Liver (tissue), 9 donors: ENCODE results near the gene CDK17. TPM values are rescaled to one million over a fixed set of nuclear protein-coding genes. Genes with fewer than 3 reads are reported as not detected.

Source experiments
- DNase-seq: peaks from one replicate; pipeline ENCODE4 v3.0.0-alpha.2; 2017; ENCODE audit warnings: low spot score
- H3K27ac ChIP-seq, 2 donors: one replicate each; pipeline ENCODE4 v1.7.0; 2013; ENCODE audit warnings: inconsistent platforms in 2 of 2, low read length in 2 of 2, control low read depth in 1 of 2, low read depth in 1 of 2, mild to moderate bottlenecking in 1 of 2
- H3K27me3 ChIP-seq, 4 donors: one replicate each; pipeline versions ENCODE4 v1.6.1 to v1.7.0; 2013; ENCODE audit warnings: low read length in 3 of 4, inconsistent platforms in 1 of 4, mild to moderate bottlenecking in 1 of 4, moderate library complexity in 1 of 4; ENCODE audit not compliant: control insufficient read depth in 4 of 4, insufficient read depth in 4 of 4
- H3K36me3 ChIP-seq, 4 donors: one replicate each; pipeline versions ENCODE4 v1.6.1 to v1.7.0; 2013; ENCODE audit warnings: low read length in 3 of 4, mild to moderate bottlenecking in 3 of 4, low read depth in 1 of 4, moderate library complexity in 1 of 4; ENCODE audit not compliant: control insufficient read depth in 4 of 4, insufficient read depth in 3 of 4
- H3K4me1 ChIP-seq, 4 donors: one replicate each; pipeline versions ENCODE4 v1.6.1 to v1.7.0; 2013; ENCODE audit warnings: low read length in 3 of 4, mild to moderate bottlenecking in 3 of 4, moderate library complexity in 1 of 4; ENCODE audit not compliant: control insufficient read depth in 4 of 4, insufficient read depth in 4 of 4
- H3K4me3 ChIP-seq, 3 donors: one replicate each; pipeline versions ENCODE4 v1.6.1 to v1.7.0; 2013; ENCODE audit warnings: low read length in 3 of 3, control low read depth in 1 of 3, low read depth in 1 of 3, mild to moderate bottlenecking in 1 of 3
- H3K9ac ChIP-seq, 2 donors: one replicate each; pipeline ENCODE4 v1.7.0; 2013; ENCODE audit warnings: low read length in 2 of 2, mild to moderate bottlenecking in 2 of 2, moderate library complexity in 2 of 2, control low read depth in 1 of 2, low read depth in 1 of 2
- H3K9me3 ChIP-seq, 4 donors: one replicate each; pipeline versions ENCODE4 v1.6.1 to v1.7.0; 2013; ENCODE audit warnings: low read length in 3 of 4; ENCODE audit not compliant: control insufficient read depth in 4 of 4
- EGR1 ChIP-seq, 2 donors: IDR thresholded peaks; 2 replicates each; pipeline ENCODE4 v1.6.1; 2016 to 2018; ENCODE audit warnings: antibody characterized with exemption in 2 of 2, low read depth in 2 of 2
- FOXA1 ChIP-seq: IDR thresholded peaks from 2 replicates; pipeline ENCODE4 v1.6.1; 2016; ENCODE audit warnings: antibody characterized with exemption
- FOXA2 ChIP-seq: IDR thresholded peaks from 2 replicates; pipeline ENCODE4 v1.6.1; 2016; ENCODE audit warnings: antibody characterized with exemption
- HNF4A ChIP-seq, 2 donors: conservative IDR thresholded peaks; 2 replicates each; pipeline ENCODE4 v1.6.1; 2016; ENCODE audit warnings: antibody characterized with exemption in 2 of 2, mild to moderate bottlenecking in 2 of 2
- HNF4G ChIP-seq: IDR thresholded peaks from 2 replicates; pipeline ENCODE4 v1.6.1; 2016; ENCODE audit warnings: antibody characterized with exemption
- JUND ChIP-seq, 2 donors: IDR thresholded peaks; 2 replicates each; pipeline ENCODE4 v1.6.1; 2016; ENCODE audit warnings: antibody characterized with exemption in 2 of 2
- NR2F2 ChIP-seq: IDR thresholded peaks from 2 replicates; pipeline ENCODE4 v1.6.1; 2016; ENCODE audit warnings: antibody characterized with exemption
- RAD21 ChIP-seq, 2 donors: IDR thresholded peaks; 2 replicates each; pipeline ENCODE4 v1.6.1; 2016; ENCODE audit warnings: antibody characterized with exemption in 2 of 2, mild to moderate bottlenecking in 2 of 2
- RXRA ChIP-seq, 2 donors: IDR thresholded peaks; 2 replicates each; pipeline ENCODE4 v1.6.1; 2017 to 2018; ENCODE audit warnings: antibody characterized with exemption in 2 of 2, mild to moderate bottlenecking in 1 of 2
- SP1 ChIP-seq: IDR thresholded peaks from 2 replicates; pipeline ENCODE4 v1.6.1; 2018; ENCODE audit warnings: antibody characterized with exemption, mild to moderate bottlenecking
- TAF1 ChIP-seq: conservative IDR thresholded peaks from 2 replicates; pipeline ENCODE4 v1.6.1; 2016; ENCODE audit warnings: antibody characterized with exemption, mild to moderate bottlenecking
- YY1 ChIP-seq: IDR thresholded peaks from 2 replicates; pipeline ENCODE4 v1.6.1; 2016; ENCODE audit warnings: antibody characterized with exemption, mild to moderate bottlenecking
- WGBS: extraction: QIAGEN DNeasy Blood & Tissue Kit; methylation state at CpG from one replicate; pipeline ENCODE4 v1.1.7; 2013; 5-methylcytosine and 5-hydroxymethylcytosine counted together
- polyA plus RNA-seq, 2 donors: library from polyadenylated mRNA; stranded (reverse) in 1 of 2; unstranded in 1 of 2; fragments of 200-250 nt in 1 of 2; fragments of >200 nt in 1 of 2; fragmentation: Nextera tagmentation in 1 of 2; extraction: Ambion mirVana in 1 of 2; gene quantifications; one replicate each; pipeline versions ENCODE4 v1.2.1 to v1.2.3, GENCODE V29; 2013 to 2015
- total RNA-seq, 2 donors: library from RNA; depleted of rRNA; stranded (reverse); fragments of >200 nt; gene quantifications; one replicate each; pipeline ENCODE4 v1.2.3, GENCODE V29; 2014
- TF ChIP-seq, protein P1 (sequence below): fragments of 150-350 bp; IDR thresholded peaks from 2 replicates; pipeline ENCODE4 v1.5.1; 2017; ENCODE audit warnings: improper control_type of control experiment, low read depth, low read length; ENCODE audit not compliant: missing input control
- TF ChIP-seq, protein P2 (sequence below): IDR thresholded peaks from 2 replicates; pipeline ENCODE4 v1.6.1; 2016; ENCODE audit warnings: antibody characterized with exemption, mild to moderate bottlenecking
- TF ChIP-seq, protein P3 (sequence below): IDR thresholded peaks from 2 replicates; pipeline ENCODE4 v1.6.1; 2016; ENCODE audit warnings: antibody characterized with exemption
- TF ChIP-seq, protein P4 (sequence below): IDR thresholded peaks from 2 replicates; pipeline ENCODE4 v1.6.1; 2016; ENCODE audit warnings: antibody characterized with exemption
- TF ChIP-seq, protein P5 (sequence below): IDR thresholded peaks from 2 replicates; pipeline ENCODE4 v1.6.1; 2016; ENCODE audit warnings: antibody characterized with exemption
- donor health status: healthy.
- donor health status: healthy.
- donor health status: healthy.
- donor health status: healthy.
- donor health status: healthy.

The CDK17 gene
- total and polyA plus RNA-seq, 4 donors, result 4.8 to 25.2 (median 14.9) TPM

DNA sequence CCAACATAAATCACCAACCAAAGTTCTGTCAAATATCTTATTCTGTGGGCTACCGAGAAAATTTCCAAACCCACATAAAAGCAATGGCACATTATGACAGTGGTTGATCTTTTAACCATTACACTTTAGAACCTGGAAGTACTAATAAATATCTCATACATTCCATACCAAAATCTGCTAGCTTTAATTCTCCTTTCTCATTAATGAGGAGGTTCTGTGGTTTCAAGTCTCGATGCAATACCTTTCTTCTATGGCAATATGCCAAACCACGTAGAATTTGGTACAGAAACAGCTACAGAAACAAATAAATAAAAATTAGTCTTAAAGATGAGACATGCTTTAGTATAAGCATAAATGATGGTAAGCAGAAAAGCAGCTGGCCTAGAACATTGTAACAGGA, 105.4 kb downstream of the CDK17 start:
- Histone ChIP-seq H3K9me3 (no peaks in the 10 kb centered on the region), H3K27ac (no peak overlapping the region), H3K4me1 (no peaks in the 10 kb centered on the region), H3K9ac (no peak overlapping the region), H3K27me3 (no peaks in the 10 kb centered on the region), H3K4me3 (no peak overlapping the region), H3K36me3 (peaks cover 0 to 9% (median 2%) of the 10 kb centered on the region in 4 donors)
- WGBS, result 73% methylated on average over 3 of the region's 3 CpGs
- no peak for TF ChIP-seq FOXA2
- TF ChIP-seq JUND (IDR thresholded peaks at IDR 0.05), result no peak
- no peak for TF ChIP-seq SP1
- TF ChIP-seq HNF4A (conservative IDR thresholded peaks at IDR 0.05), result no peak
- TF ChIP-seq, protein P1, sequence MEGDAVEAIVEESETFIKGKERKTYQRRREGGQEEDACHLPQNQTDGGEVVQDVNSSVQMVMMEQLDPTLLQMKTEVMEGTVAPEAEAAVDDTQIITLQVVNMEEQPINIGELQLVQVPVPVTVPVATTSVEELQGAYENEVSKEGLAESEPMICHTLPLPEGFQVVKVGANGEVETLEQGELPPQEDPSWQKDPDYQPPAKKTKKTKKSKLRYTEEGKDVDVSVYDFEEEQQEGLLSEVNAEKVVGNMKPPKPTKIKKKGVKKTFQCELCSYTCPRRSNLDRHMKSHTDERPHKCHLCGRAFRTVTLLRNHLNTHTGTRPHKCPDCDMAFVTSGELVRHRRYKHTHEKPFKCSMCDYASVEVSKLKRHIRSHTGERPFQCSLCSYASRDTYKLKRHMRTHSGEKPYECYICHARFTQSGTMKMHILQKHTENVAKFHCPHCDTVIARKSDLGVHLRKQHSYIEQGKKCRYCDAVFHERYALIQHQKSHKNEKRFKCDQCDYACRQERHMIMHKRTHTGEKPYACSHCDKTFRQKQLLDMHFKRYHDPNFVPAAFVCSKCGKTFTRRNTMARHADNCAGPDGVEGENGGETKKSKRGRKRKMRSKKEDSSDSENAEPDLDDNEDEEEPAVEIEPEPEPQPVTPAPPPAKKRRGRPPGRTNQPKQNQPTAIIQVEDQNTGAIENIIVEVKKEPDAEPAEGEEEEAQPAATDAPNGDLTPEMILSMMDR, result no peak
- no peak for TF ChIP-seq EGR1 (IDR thresholded peaks at IDR 0.05; ENCODE audit: low read depth in 2 of 2)
- no peak for TF ChIP-seq FOXA1
- TF ChIP-seq, protein P2, sequence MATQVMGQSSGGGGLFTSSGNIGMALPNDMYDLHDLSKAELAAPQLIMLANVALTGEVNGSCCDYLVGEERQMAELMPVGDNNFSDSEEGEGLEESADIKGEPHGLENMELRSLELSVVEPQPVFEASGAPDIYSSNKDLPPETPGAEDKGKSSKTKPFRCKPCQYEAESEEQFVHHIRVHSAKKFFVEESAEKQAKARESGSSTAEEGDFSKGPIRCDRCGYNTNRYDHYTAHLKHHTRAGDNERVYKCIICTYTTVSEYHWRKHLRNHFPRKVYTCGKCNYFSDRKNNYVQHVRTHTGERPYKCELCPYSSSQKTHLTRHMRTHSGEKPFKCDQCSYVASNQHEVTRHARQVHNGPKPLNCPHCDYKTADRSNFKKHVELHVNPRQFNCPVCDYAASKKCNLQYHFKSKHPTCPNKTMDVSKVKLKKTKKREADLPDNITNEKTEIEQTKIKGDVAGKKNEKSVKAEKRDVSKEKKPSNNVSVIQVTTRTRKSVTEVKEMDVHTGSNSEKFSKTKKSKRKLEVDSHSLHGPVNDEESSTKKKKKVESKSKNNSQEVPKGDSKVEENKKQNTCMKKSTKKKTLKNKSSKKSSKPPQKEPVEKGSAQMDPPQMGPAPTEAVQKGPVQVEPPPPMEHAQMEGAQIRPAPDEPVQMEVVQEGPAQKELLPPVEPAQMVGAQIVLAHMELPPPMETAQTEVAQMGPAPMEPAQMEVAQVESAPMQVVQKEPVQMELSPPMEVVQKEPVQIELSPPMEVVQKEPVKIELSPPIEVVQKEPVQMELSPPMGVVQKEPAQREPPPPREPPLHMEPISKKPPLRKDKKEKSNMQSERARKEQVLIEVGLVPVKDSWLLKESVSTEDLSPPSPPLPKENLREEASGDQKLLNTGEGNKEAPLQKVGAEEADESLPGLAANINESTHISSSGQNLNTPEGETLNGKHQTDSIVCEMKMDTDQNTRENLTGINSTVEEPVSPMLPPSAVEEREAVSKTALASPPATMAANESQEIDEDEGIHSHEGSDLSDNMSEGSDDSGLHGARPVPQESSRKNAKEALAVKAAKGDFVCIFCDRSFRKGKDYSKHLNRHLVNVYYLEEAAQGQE, result no peak
- TF ChIP-seq, protein P3, sequence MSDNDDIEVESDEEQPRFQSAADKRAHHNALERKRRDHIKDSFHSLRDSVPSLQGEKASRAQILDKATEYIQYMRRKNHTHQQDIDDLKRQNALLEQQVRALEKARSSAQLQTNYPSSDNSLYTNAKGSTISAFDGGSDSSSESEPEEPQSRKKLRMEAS, result no peak
- no peak for TF ChIP-seq TAF1
- TF ChIP-seq YY1, result no peak
- TF ChIP-seq, protein P4, sequence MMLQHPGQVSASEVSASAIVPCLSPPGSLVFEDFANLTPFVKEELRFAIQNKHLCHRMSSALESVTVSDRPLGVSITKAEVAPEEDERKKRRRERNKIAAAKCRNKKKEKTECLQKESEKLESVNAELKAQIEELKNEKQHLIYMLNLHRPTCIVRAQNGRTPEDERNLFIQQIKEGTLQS, result no peak
- no peak for TF ChIP-seq RAD21 (IDR thresholded peaks at IDR 0.05)
- TF ChIP-seq NR2F2, result no peak
- TF ChIP-seq, protein P5, sequence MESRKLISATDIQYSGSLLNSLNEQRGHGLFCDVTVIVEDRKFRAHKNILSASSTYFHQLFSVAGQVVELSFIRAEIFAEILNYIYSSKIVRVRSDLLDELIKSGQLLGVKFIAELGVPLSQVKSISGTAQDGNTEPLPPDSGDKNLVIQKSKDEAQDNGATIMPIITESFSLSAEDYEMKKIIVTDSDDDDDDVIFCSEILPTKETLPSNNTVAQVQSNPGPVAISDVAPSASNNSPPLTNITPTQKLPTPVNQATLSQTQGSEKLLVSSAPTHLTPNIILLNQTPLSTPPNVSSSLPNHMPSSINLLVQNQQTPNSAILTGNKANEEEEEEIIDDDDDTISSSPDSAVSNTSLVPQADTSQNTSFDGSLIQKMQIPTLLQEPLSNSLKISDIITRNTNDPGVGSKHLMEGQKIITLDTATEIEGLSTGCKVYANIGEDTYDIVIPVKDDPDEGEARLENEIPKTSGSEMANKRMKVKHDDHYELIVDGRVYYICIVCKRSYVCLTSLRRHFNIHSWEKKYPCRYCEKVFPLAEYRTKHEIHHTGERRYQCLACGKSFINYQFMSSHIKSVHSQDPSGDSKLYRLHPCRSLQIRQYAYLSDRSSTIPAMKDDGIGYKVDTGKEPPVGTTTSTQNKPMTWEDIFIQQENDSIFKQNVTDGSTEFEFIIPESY, result no peak
- no peak for DNase-seq

DNA sequence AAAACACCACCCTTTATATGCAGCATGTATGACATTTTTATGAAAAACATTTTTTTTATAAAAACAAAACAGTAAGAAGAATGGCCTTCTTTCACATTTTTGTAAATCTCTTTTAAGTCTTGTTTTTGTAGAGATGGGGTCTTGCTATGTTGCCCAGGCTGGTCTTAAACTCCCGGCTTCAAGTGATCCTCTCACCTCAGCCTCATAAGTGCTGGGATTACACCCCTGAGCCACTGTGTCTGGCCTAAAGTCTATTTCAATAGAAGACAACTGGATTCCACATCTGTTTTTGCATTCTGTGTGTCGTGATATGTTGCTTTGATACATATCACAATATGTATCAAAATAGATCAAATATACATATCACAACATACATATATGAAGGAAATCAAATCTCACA, 107.1 kb downstream of the CDK17 start:
- 97% methylated on average over 2 of the region's 2 CpGs for WGBS

More for the DNA sequence above, 107.1 kb downstream of the CDK17 start:
- no peak overlapping the region for H3K27ac ChIP-seq
- H3K36me3 ChIP-seq, result peaks cover 2 to 18% (median 9%) of the 10 kb centered on the region in 4 donors
- H3K9ac ChIP-seq, result no peak overlapping the region
- no peak for DNase-seq
- no peaks in the 10 kb centered on the region for H3K4me1 ChIP-seq
- no peaks in the 10 kb centered on the region for H3K27me3 ChIP-seq
- no peak overlapping the region for H3K4me3 ChIP-seq
- TF ChIP-seq TAF1 (no peak), HNF4G (no peak), HNF4A (conservative IDR thresholded peaks at IDR 0.05) (no peak), FOXA2 (no peak), FOXA1 (no peak), RXRA (IDR thresholded peaks at IDR 0.05) (no peak), SP1 (no peak)
- TF ChIP-seq, protein P4, result no peak
- H3K9me3 ChIP-seq, result no peaks in the 10 kb centered on the region
